Liver (tissue), 9 donors: ENCODE measurements around the gene ST7L. TPM values are rescaled to one million over a fixed set of nuclear protein-coding genes. Genes with fewer than 3 reads are reported as not detected.

ENCODE experiments used
- DNase-seq: peaks from one replicate; pipeline ENCODE4 v3.0.0-alpha.2; 2017; ENCODE audit warnings: low spot score
- H3K27ac ChIP-seq, 2 donors: one replicate each; pipeline ENCODE4 v1.7.0; 2013; ENCODE audit warnings: inconsistent platforms in 2 of 2, low read length in 2 of 2, control low read depth in 1 of 2, low read depth in 1 of 2, mild to moderate bottlenecking in 1 of 2
- H3K27me3 ChIP-seq, 4 donors: one replicate each; pipeline versions ENCODE4 v1.6.1 to v1.7.0; 2013; ENCODE audit warnings: low read length in 3 of 4, inconsistent platforms in 1 of 4, mild to moderate bottlenecking in 1 of 4, moderate library complexity in 1 of 4; ENCODE audit not compliant: control insufficient read depth in 4 of 4, insufficient read depth in 4 of 4
- H3K36me3 ChIP-seq, 4 donors: one replicate each; pipeline versions ENCODE4 v1.6.1 to v1.7.0; 2013; ENCODE audit warnings: low read length in 3 of 4, mild to moderate bottlenecking in 3 of 4, low read depth in 1 of 4, moderate library complexity in 1 of 4; ENCODE audit not compliant: control insufficient read depth in 4 of 4, insufficient read depth in 3 of 4
- H3K4me1 ChIP-seq, 4 donors: one replicate each; pipeline versions ENCODE4 v1.6.1 to v1.7.0; 2013; ENCODE audit warnings: low read length in 3 of 4, mild to moderate bottlenecking in 3 of 4, moderate library complexity in 1 of 4; ENCODE audit not compliant: control insufficient read depth in 4 of 4, insufficient read depth in 4 of 4
- H3K4me3 ChIP-seq, 3 donors: one replicate each; pipeline versions ENCODE4 v1.6.1 to v1.7.0; 2013; ENCODE audit warnings: low read length in 3 of 3, control low read depth in 1 of 3, low read depth in 1 of 3, mild to moderate bottlenecking in 1 of 3
- H3K9ac ChIP-seq, 2 donors: one replicate each; pipeline ENCODE4 v1.7.0; 2013; ENCODE audit warnings: low read length in 2 of 2, mild to moderate bottlenecking in 2 of 2, moderate library complexity in 2 of 2, control low read depth in 1 of 2, low read depth in 1 of 2
- H3K9me3 ChIP-seq, 4 donors: one replicate each; pipeline versions ENCODE4 v1.6.1 to v1.7.0; 2013; ENCODE audit warnings: low read length in 3 of 4; ENCODE audit not compliant: control insufficient read depth in 4 of 4
- ATF3 ChIP-seq: IDR thresholded peaks from 2 replicates; pipeline ENCODE4 v1.6.1; 2016; ENCODE audit warnings: antibody characterized with exemption
- CTCF ChIP-seq: fragments of 150-350 bp; IDR thresholded peaks from 2 replicates; pipeline ENCODE4 v1.5.1; 2017; ENCODE audit warnings: improper control_type of control experiment, low read depth, low read length; ENCODE audit not compliant: missing input control
- EGR1 ChIP-seq, 2 donors: IDR thresholded peaks; 2 replicates each; pipeline ENCODE4 v1.6.1; 2016 to 2018; ENCODE audit warnings: antibody characterized with exemption in 2 of 2, low read depth in 2 of 2
- FOXA1 ChIP-seq: IDR thresholded peaks from 2 replicates; pipeline ENCODE4 v1.6.1; 2016; ENCODE audit warnings: antibody characterized with exemption
- FOXA2 ChIP-seq: IDR thresholded peaks from 2 replicates; pipeline ENCODE4 v1.6.1; 2016; ENCODE audit warnings: antibody characterized with exemption
- GABPA ChIP-seq, 2 donors: IDR thresholded peaks in 1 of 2; conservative IDR thresholded peaks in 1 of 2; 2 replicates each; pipeline ENCODE4 v1.6.1; 2016; ENCODE audit warnings: antibody characterized with exemption in 2 of 2, mild to moderate bottlenecking in 1 of 2, moderate library complexity in 1 of 2
- HNF4G ChIP-seq: IDR thresholded peaks from 2 replicates; pipeline ENCODE4 v1.6.1; 2016; ENCODE audit warnings: antibody characterized with exemption
- JUND ChIP-seq, 2 donors: IDR thresholded peaks; 2 replicates each; pipeline ENCODE4 v1.6.1; 2016; ENCODE audit warnings: antibody characterized with exemption in 2 of 2
- MAX ChIP-seq: IDR thresholded peaks from 2 replicates; pipeline ENCODE4 v1.6.1; 2016; ENCODE audit warnings: antibody characterized with exemption
- NR2F2 ChIP-seq: IDR thresholded peaks from 2 replicates; pipeline ENCODE4 v1.6.1; 2016; ENCODE audit warnings: antibody characterized with exemption
- RAD21 ChIP-seq, 2 donors: IDR thresholded peaks; 2 replicates each; pipeline ENCODE4 v1.6.1; 2016; ENCODE audit warnings: antibody characterized with exemption in 2 of 2, mild to moderate bottlenecking in 2 of 2
- RXRA ChIP-seq, 2 donors: IDR thresholded peaks; 2 replicates each; pipeline ENCODE4 v1.6.1; 2017 to 2018; ENCODE audit warnings: antibody characterized with exemption in 2 of 2, mild to moderate bottlenecking in 1 of 2
- TAF1 ChIP-seq: conservative IDR thresholded peaks from 2 replicates; pipeline ENCODE4 v1.6.1; 2016; ENCODE audit warnings: antibody characterized with exemption, mild to moderate bottlenecking
- YY1 ChIP-seq: IDR thresholded peaks from 2 replicates; pipeline ENCODE4 v1.6.1; 2016; ENCODE audit warnings: antibody characterized with exemption, mild to moderate bottlenecking
- ZBTB33 ChIP-seq: IDR thresholded peaks from 2 replicates; pipeline ENCODE4 v1.6.1; 2016; ENCODE audit warnings: antibody characterized with exemption
- WGBS: extraction: QIAGEN DNeasy Blood & Tissue Kit; methylation state at CpG from one replicate; pipeline ENCODE4 v1.1.7; 2013; 5-methylcytosine and 5-hydroxymethylcytosine counted together
- polyA plus RNA-seq, 2 donors: library from polyadenylated mRNA; stranded (reverse) in 1 of 2; unstranded in 1 of 2; fragments of 200-250 nt in 1 of 2; fragments of >200 nt in 1 of 2; fragmentation: Nextera tagmentation in 1 of 2; extraction: Ambion mirVana in 1 of 2; gene quantifications; one replicate each; pipeline versions ENCODE4 v1.2.1 to v1.2.3, GENCODE V29; 2013 to 2015
- total RNA-seq, 2 donors: library from RNA; depleted of rRNA; stranded (reverse); fragments of >200 nt; gene quantifications; one replicate each; pipeline ENCODE4 v1.2.3, GENCODE V29; 2014
- donor health status: healthy.
- donor health status: healthy.
- donor health status: healthy.
- donor health status: healthy.
- donor health status: healthy.

Gene ST7L
- total and polyA plus RNA-seq, 4 donors, result 4.9 to 13.6 (median 9.5) TPM

GRCh38 chr1:112636056-112636455 lies 17.1 kb upstream of the ST7L start:
- H3K4me1 ChIP-seq, result peaks cover 7 to 14% (median 12%) of the 10 kb centered on the region in 4 donors
- no peak for DNase-seq

GRCh38 chr1:112634367-112634766 lies 15.4 kb upstream of the ST7L start:
- TF ChIP-seq HNF4G (no peak), RAD21 (IDR thresholded peaks at IDR 0.05) (no peak), CTCF (no peak), JUND (IDR thresholded peaks at IDR 0.05) (no peak)
- H3K4me3 ChIP-seq, result no peak overlapping the region
- no peaks in the 10 kb centered on the region for H3K36me3 ChIP-seq
- no peak overlapping the region for H3K27ac ChIP-seq
- DNase-seq, result no peak
- peaks cover 9 to 14% (median 12%) of the 10 kb centered on the region in 4 donors for H3K4me1 ChIP-seq
- H3K9ac ChIP-seq, result no peak overlapping the region
- no peaks in the 10 kb centered on the region for H3K27me3 ChIP-seq
- no peaks in the 10 kb centered on the region for H3K9me3 ChIP-seq

More at GRCh38 chr1:112636056-112636455, 17.1 kb upstream of the ST7L start:
- Histone ChIP-seq H3K27me3 (no peaks in the 10 kb centered on the region), H3K27ac (no peak overlapping the region), H3K9me3 (no peaks in the 10 kb centered on the region), H3K9ac (no peak overlapping the region), H3K4me3 (no peak overlapping the region), H3K36me3 (no peaks in the 10 kb centered on the region)
- TF ChIP-seq ZBTB33 (no peak), FOXA1 (no peak), EGR1 (IDR thresholded peaks at IDR 0.05; ENCODE audit: low read depth in 2 of 2) (no peak), CTCF (no peak), GABPA (IDR thresholded peaks at IDR 0.05 in 1 of 2, conservative IDR thresholded peaks at IDR 0.05 in 1 of 2) (no peak), JUND (IDR thresholded peaks at IDR 0.05) (no peak), TAF1 (no peak), ATF3 (no peak), MAX (no peak)
- 76% methylated on average over 2 of the region's 2 CpGs for WGBS

- H3K4me1 ChIP-seq, result peaks cover 9 to 14% (median 12%) of the 10 kb centered on the region in 4 donors
- TF ChIP-seq RXRA (IDR thresholded peaks at IDR 0.05) (no peak), FOXA2 (no peak), CTCF (no peak), YY1 (no peak), JUND (IDR thresholded peaks at IDR 0.05) (no peak), ZBTB33 (no peak), MAX (no peak), NR2F2 (no peak), GABPA (IDR thresholded peaks at IDR 0.05 in 1 of 2, conservative IDR thresholded peaks at IDR 0.05 in 1 of 2) (no peak)
- H3K36me3 ChIP-seq, result no peaks in the 10 kb centered on the region
- no peak for DNase-seq
- WGBS, result 91% methylated on average over 2 of the region's 2 CpGs
- no peak overlapping the region for H3K9ac ChIP-seq
- H3K4me3 ChIP-seq, result no peak overlapping the region
- no peaks in the 10 kb centered on the region for H3K27me3 ChIP-seq
- H3K27ac ChIP-seq, result no peak overlapping the region
- no peaks in the 10 kb centered on the region for H3K9me3 ChIP-seq
Observed at GRCh38 chr1:112633628-112634027, 14.7 kb upstream of the ST7L start.
